HG03432 (cell line): ENCODE results near the gene GRAMD2B.
"Not testable (repeated sequence)": the region's sequence is repeated elsewhere in the genome, so short reads cannot be mapped to it uniquely, and the experiment has no call there.

Experiments
- ATAC-seq: cut with Tn5 transposase; IDR thresholded peaks from one replicate; pipeline ENCODE4 v1.9.1; 2021; ENCODE audit warnings: mild to moderate bottlenecking, moderate library complexity; ENCODE audit not compliant: unreplicated experiment

GRAMD2B gene

GRCh38 chr5:126449751-126450271 lies 26.6 kb downstream of the GRAMD2B start:
- ATAC-seq = peak; percentile 85

DNA sequence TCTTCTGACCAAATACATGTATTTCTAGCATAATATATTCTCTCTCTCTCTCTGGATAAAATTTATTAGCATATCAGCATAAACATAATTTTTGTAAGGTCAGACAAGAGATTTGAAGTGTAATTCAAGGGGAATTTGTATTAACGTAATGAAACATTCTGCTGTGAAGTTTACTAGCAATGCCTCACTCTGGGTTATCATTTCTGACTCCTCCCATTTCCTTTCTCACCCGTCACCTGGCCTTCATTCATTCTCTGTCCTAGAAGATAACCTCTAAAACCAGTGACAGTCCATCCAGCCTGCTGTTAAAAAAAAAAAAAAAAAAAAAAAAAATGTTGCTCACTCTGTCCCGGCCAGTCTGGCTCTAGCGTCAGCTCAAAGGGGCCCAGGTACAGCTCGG lies 27.1 kb downstream of the GRAMD2B start:
- ATAC-seq = peak; percentile 55

- no peak for ATAC-seq
Observed at GRCh38 chr5:126450907-126451306, 27.7 kb downstream of the GRAMD2B start.

DNA sequence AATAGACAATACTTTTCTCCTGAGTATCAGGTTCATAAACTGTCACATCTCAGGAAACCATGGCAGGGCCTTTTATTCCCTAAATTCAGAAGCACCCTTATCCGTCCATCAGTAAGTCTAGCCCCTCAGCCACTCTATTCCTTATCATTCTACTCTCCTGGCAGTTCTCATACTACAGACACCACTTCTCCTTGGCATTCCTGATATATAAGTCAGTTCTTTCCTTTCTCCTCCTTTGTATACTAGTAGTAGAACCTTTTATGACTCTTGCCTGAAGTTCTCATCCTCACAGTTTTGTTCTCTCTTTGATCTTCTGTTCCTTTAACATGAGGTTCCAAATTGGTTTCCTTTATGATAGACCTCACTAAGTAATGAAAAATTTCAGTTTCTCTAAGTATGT lies 29.3 kb downstream of the GRAMD2B start:
- no peak for ATAC-seq

- no peak for ATAC-seq
Observed at GRCh38 chr5:126454081-126454480, 30.9 kb downstream of the GRAMD2B start.

DNA sequence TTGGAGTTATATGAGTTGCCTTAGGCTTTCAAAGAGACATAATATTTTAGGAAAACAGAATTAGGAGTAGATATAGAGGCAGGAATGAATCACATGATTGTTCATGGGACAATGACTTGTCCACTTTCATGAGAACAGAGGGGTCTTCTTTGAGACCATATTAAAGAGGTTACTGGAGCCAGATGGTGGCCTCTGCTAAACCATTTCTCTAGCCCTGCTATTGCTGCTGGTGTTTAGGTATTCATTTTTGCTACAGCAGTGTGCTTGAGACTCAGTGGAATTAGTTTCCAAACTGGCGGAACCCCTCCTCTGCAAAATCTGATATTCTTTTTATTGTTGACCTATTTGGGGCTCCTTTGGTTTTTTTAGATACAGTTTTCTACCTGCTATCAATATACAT lies 31.3 kb downstream of the GRAMD2B start:
- ATAC-seq = no peak

GRCh38 chr5:126455264-126455663 lies 32.1 kb downstream of the GRAMD2B start:
- ATAC-seq = no peak

GRCh38 chr5:126455728-126456127 lies 32.5 kb downstream of the GRAMD2B start:
- no peak for ATAC-seq

- ATAC-seq = no peak
Observed at GRCh38 chr5:126456217-126456820, 33.1 kb downstream of the GRAMD2B start.

DNA sequence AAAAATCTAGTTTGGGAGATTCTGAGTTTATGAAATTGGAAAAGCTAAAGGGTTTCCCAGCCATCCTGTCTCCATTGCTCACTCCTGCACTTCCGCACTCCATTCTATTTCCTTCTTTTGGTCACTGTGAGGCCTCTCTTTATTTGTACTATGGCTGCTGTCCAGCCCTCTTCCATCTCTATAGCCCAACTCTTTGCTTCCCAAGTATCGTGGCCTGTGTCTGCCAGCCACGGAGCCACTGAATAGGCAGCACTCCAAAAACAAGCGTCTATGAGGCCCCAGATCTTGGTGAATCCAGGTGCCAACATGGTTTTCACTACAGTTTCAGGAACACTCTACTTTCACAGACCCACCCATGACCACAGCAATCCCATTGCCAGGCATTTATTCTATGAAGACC lies 37.2 kb downstream of the GRAMD2B start:
- no peak for ATAC-seq

GRCh38 chr5:126460977-126461376 lies 37.8 kb downstream of the GRAMD2B start:
- ATAC-seq = no peak

- no peak for ATAC-seq
Observed at GRCh38 chr5:126461838-126462237, 38.6 kb downstream of the GRAMD2B start.

DNA sequence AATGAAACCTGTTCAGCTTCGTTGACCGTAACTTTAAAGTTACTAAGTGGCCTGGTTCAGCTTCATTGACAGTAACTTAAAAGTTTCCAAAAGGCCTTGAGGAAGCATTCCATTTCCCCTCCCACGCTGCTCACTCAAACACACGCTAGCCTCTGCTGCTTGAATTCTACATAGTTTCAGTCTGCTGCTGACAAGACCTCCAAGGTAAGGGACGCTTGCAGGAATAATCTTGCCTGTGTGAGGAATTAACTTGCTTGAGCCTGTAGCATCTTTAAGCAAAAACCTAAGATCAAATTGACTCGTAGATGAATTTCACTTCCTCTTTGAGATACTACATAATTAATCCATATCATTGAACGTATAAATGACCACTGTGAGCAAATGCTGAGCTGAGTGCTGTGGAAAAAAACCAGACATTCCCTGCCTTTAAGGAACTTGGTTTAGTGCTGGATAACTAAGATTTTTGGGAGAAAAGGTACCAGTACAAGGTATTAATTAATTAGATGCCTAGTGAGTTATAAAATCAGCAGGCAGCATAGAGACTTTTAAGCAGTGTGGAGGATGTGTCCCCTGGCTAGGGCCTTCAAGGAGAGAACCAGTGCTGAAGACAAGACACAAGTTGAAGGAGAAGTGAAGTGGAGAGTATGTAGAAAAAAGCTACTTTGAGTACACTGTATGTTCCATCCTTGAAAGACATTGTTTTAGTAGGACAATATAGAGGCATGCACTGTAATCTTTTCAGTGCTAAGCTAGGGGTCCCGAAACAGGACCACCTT lies 39.2 kb downstream of the GRAMD2B start:
- ATAC-seq = peak; percentile 85

GRCh38 chr5:126464016-126464415 lies 40.8 kb downstream of the GRAMD2B start:
- ATAC-seq = no peak

DNA sequence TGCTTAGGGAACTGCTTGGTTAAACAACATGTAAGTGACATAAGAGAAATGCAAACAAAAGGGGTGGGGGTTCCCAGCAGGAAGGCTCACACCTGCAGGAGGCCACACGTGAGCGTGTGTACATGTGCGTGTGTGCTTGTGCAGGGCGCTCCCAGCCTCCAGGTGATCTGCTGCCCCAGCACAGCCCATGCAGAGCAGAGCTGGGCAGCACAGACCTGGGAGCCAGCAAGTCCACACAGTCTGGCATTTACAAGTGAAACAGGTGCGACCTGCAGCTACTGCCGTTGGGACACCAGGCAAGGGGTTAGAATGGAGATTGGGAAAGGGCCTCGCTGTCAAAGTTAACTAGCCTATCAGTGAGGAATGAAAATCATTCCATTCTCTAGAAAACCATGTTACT lies 41.8 kb downstream of the GRAMD2B start:
- no peak for ATAC-seq

DNA sequence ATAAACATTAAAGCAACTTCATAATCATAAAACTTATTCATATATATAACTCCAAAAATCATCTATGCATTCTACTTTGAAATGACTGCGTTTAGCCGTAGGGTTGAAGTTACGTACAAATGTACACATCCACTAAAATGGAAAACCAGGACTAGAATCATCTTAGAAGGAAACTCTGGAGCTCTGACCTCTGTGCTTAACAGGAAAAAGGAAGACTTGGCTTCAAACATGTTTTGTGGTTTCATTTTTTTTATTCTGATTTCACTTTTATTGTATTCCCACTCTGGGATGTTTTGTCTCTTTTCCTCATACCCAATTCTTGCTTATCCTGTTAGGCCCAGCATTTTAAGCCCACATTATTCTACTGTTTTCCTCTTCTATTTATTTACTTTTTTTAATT lies 44.9 kb downstream of the GRAMD2B start:
- no peak for ATAC-seq

GRCh38 chr5:126469536-126470316 lies 46.5 kb downstream of the GRAMD2B start:
- ATAC-seq = no peak

DNA sequence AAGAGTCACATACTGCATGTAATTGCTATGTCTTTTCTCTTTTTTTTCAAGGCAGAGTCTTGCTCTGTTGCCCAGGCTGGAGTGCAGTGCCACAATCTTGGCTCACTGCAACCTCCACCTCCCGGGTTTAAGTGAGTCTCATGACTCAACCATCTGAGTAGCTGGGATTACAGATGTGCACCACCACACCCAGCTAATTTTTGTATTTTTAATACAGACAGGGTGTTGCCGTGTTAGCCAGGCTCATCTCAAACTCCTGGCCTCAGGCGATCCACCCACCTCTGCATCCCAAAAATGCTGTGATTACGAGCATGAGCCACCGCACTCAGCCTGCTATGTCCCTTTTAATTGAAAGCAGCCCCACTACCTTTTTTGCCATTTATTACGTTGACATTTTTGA lies 47.3 kb downstream of the GRAMD2B start:
- not testable (repeated sequence) for ATAC-seq

- no peak for ATAC-seq
Observed at GRCh38 chr5:126471247-126471646, 48.0 kb downstream of the GRAMD2B start.

DNA sequence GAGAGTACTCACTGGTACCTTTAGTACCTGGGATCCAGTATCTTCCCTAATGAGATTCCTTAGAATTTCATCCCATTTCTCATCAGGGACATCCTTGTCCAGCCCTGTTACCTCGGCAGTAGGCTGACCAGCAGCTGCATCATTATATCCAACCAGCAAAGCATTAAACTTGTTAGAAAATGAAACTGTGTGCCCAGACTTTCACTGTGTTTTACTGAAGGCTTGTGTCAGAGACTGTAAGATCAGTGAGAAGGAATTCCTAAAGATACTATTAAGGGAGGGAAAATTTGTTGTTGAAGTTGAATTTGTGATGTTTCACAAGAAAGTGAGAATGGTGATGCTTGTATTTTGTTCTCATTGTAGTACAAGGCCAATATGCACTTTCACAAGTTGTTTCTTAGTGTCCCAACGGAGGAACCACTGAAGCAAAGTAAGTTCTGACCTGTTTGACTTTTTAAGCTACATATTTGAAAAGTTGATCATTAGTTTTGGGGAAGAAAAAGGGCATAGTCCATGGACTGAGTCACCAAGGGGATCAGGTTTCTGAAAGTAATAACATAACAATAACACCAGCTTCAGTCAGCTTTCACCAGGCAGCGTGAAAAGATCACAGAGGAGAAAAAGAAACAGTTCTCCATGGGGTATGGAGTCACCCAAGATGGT lies 48.8 kb downstream of the GRAMD2B start:
- ATAC-seq = peak; percentile 63

- ATAC-seq = no peak
Observed at GRCh38 chr5:126472538-126472889, 49.3 kb downstream of the GRAMD2B start.
